HG03025 (cell line): ENCODE results near the gene CYSLTR2.

Source experiments
- ATAC-seq: cut with Tn5 transposase; IDR thresholded peaks from one replicate; pipeline ENCODE4 v1.9.1; 2021; ENCODE audit warnings: mild to moderate bottlenecking, moderate library complexity; ENCODE audit not compliant: unreplicated experiment, low FRiP score

The CYSLTR2 gene

GRCh38 chr13:48653472-48653939, at the start of gene CYSLTR2:
TSS of gene CYSLTR2 (plus strand) at chr13:48653929. CDS start at chr13:48706818, 52,889 bp downstream.
- no peak for ATAC-seq

- no peak for ATAC-seq
Measured at GRCh38 chr13:48615049-48615448, 38.7 kb upstream of the CYSLTR2 start.

GRCh38 chr13:48618937-48619336, 34.8 kb upstream of the CYSLTR2 start:
- no peak for ATAC-seq

- ATAC-seq: no peak
Measured at GRCh38 chr13:48621056-48621455, 32.7 kb upstream of the CYSLTR2 start.

GRCh38 chr13:48624016-48624415, 29.7 kb upstream of the CYSLTR2 start:
- ATAC-seq: no peak

GRCh38 chr13:48624858-48625257, 28.9 kb upstream of the CYSLTR2 start:
- no peak for ATAC-seq

- no peak for ATAC-seq
Measured at GRCh38 chr13:48625413-48626076, 28.2 kb upstream of the CYSLTR2 start.

- ATAC-seq: no peak
Measured at GRCh38 chr13:48626077-48626449, 27.7 kb upstream of the CYSLTR2 start.

- ATAC-seq: no peak
Measured at GRCh38 chr13:48626726-48627451, 26.8 kb upstream of the CYSLTR2 start.

GRCh38 chr13:48629277-48629676, 24.5 kb upstream of the CYSLTR2 start:
- ATAC-seq: no peak

GRCh38 chr13:48630291-48630690, 23.4 kb upstream of the CYSLTR2 start:
- ATAC-seq: no peak

- ATAC-seq: no peak
Measured at GRCh38 chr13:48630773-48631172, 23.0 kb upstream of the CYSLTR2 start.

- no peak for ATAC-seq
Measured at GRCh38 chr13:48631441-48631840, 22.3 kb upstream of the CYSLTR2 start.

GRCh38 chr13:48633700-48634099, 20.0 kb upstream of the CYSLTR2 start:
- ATAC-seq: no peak

GRCh38 chr13:48634636-48635035, 19.1 kb upstream of the CYSLTR2 start:
- no peak for ATAC-seq

- no peak for ATAC-seq
Measured at GRCh38 chr13:48635478-48635877, 18.3 kb upstream of the CYSLTR2 start.

GRCh38 chr13:48636550-48636949, 17.2 kb upstream of the CYSLTR2 start:
- no peak for ATAC-seq

- ATAC-seq: no peak
Measured at GRCh38 chr13:48637601-48638000, 16.1 kb upstream of the CYSLTR2 start.

GRCh38 chr13:48640767-48641166, 13.0 kb upstream of the CYSLTR2 start:
- ATAC-seq: no peak

- no peak for ATAC-seq
Measured at GRCh38 chr13:48641404-48641803, 12.3 kb upstream of the CYSLTR2 start.

- no peak for ATAC-seq
Measured at GRCh38 chr13:48642061-48642460, 11.7 kb upstream of the CYSLTR2 start.

- no peak for ATAC-seq
Measured at GRCh38 chr13:48643159-48643558, 10.6 kb upstream of the CYSLTR2 start.
